Neuron (in vitro differentiated cells): ENCODE measurements around the gene TNKS2.
"Not testable (repeated sequence)": the region's sequence is repeated elsewhere in the genome, so short reads cannot be mapped to it uniquely, and the experiment has no call there.

Experiments used
- H2AFZ ChIP-seq: one replicate; pipeline ENCODE4 v1.6.1; 2013; ENCODE audit warnings: low read depth, mild to moderate bottlenecking, inconsistent platforms, low read length, moderate library complexity
- H3K27me3 ChIP-seq: one replicate; pipeline ENCODE4 v1.6.1; 2013; ENCODE audit warnings: low read length; ENCODE audit not compliant: insufficient read depth
- H3K36me3 ChIP-seq: one replicate; pipeline ENCODE4 v1.6.1; 2013; ENCODE audit warnings: low read length; ENCODE audit not compliant: insufficient read depth
- H3K4me1 ChIP-seq: one replicate; pipeline ENCODE4 v1.6.1; 2013; ENCODE audit warnings: low read length; ENCODE audit not compliant: insufficient read depth
- H3K4me3 ChIP-seq: 2 replicates; pipeline ENCODE4 v1.5.1; 2013; ENCODE audit warnings: mild to moderate bottlenecking, low read length, moderate library complexity
- H3K9me3 ChIP-seq: one replicate; pipeline ENCODE4 v1.6.1; 2013; ENCODE audit warnings: low read length

The TNKS2 gene

GRCh38 chr10:91797874-91798648, at the start of gene TNKS2:
TSS of gene TNKS2 (plus strand) at chr10:91798426. CDS start at chr10:91798691, 265 bp downstream.
- H3K27me3 ChIP-seq: no peaks in the 10 kb centered on the region
- peaks cover 20% of the 10 kb centered on the region for H3K36me3 ChIP-seq
- H3K9me3 ChIP-seq: peaks cover 4% of the 10 kb centered on the region
- H3K4me3 ChIP-seq: peak within 1 kb of the TSS; percentile 98
- H3K4me1 ChIP-seq: peaks cover 36% of the 10 kb centered on the region
- H2AFZ ChIP-seq: peak within 1 kb of the TSS; percentile 80

GRCh38 chr10:91749592-91749991, 48.6 kb upstream of the TNKS2 start:
- H3K4me1 ChIP-seq, H3K27me3 ChIP-seq, H3K9me3 ChIP-seq, H3K4me3 ChIP-seq, H3K36me3 ChIP-seq, H2AFZ ChIP-seq: not testable (repeated sequence)

- Histone ChIP-seq H3K4me1 (no peaks in the 10 kb centered on the region), H3K9me3 (no peaks in the 10 kb centered on the region), H3K4me3 (no peak overlapping the region), H3K36me3 (no peaks in the 10 kb centered on the region), H2AFZ (no peak overlapping the region), H3K27me3 (no peaks in the 10 kb centered on the region)
Measured at GRCh38 chr10:91756286-91756685, 41.9 kb upstream of the TNKS2 start.

- H3K4me3 ChIP-seq: no peak overlapping the region
- H3K27me3 ChIP-seq: no peaks in the 10 kb centered on the region
- no peak overlapping the region for H2AFZ ChIP-seq
- H3K9me3 ChIP-seq: peaks cover 1% of the 10 kb centered on the region
- H3K36me3 ChIP-seq: no peaks in the 10 kb centered on the region
- H3K4me1 ChIP-seq: no peaks in the 10 kb centered on the region
Measured at GRCh38 chr10:91758303-91759146, 39.7 kb upstream of the TNKS2 start.

- peaks cover 1% of the 10 kb centered on the region for H3K9me3 ChIP-seq
- no peak overlapping the region for H2AFZ ChIP-seq
- no peak overlapping the region for H3K4me3 ChIP-seq
- no peaks in the 10 kb centered on the region for H3K4me1 ChIP-seq
- no peaks in the 10 kb centered on the region for H3K27me3 ChIP-seq
- no peaks in the 10 kb centered on the region for H3K36me3 ChIP-seq
Measured at GRCh38 chr10:91759581-91759986, 38.6 kb upstream of the TNKS2 start.

DNA sequence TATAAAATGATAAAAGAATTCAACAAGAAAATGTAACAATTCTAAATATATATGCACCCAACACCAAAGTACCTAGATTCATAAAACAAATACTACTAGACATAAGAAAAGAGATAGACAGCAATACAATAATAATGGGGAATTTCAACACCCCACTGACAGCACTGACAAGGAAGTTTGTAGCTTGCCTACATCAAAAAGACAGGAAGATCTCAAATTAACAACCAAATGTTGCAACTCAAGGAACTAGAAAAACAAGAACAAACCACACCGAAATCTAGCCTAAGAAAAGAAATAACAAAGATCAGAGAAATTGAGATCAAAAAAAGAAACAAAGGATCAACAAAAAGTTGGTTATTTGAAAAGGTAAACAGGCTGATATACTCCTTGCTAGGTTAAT, 36.5 kb upstream of the TNKS2 start:
- H3K9me3 ChIP-seq: peaks cover 1% of the 10 kb centered on the region
- H3K36me3 ChIP-seq: no peaks in the 10 kb centered on the region
- H3K4me3 ChIP-seq: no peak overlapping the region
- no peaks in the 10 kb centered on the region for H3K4me1 ChIP-seq
- no peak overlapping the region for H2AFZ ChIP-seq
- H3K27me3 ChIP-seq: no peaks in the 10 kb centered on the region

DNA sequence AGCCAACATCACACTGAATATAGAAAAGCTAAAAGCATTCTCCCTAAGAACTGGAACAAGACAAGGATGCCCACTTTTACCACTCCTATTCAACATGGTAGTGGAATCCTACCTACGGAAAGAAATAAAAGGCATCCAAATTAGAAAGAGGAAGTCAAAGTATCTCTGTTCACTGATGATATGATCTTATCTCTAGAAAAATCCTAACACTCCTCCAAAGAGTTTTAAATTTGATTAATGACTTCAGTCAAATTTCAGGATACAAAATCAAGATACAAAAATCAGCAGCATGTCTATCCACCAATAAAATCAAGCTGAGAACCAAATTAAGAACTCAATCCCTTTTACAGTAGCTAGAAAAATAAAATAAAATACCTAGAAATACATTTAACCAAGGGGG, 35.3 kb upstream of the TNKS2 start:
- H3K36me3 ChIP-seq: no peaks in the 10 kb centered on the region

DNA sequence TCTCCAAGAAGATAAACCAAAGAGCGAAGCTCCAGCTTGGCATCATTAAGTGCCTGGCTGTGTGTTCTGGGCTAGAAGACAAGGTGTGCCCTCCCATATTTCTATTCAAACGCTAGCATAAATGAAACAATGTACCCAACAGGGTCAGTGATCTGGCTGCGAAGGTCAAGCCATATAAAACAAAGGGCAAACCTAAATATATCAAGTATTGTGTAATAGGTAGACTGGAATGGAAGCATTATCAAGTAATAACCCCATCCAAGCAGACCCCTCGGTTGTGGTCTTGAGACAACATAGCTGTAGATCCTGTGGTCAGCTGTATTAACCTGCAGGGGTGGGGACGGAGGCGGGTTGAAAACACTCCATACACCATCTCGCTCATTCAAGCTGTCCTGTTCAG, 31.6 kb upstream of the TNKS2 start:
- Histone ChIP-seq H3K4me1 (no peaks in the 10 kb centered on the region), H3K27me3 (no peaks in the 10 kb centered on the region), H3K9me3 (peaks cover 1% of the 10 kb centered on the region), H3K36me3 (no peaks in the 10 kb centered on the region), H2AFZ (no peak overlapping the region), H3K4me3 (no peak overlapping the region)

More for the DNA sequence above, 35.3 kb upstream of the TNKS2 start:
- Histone ChIP-seq H3K4me3 (no peak overlapping the region), H3K9me3 (peaks cover 1% of the 10 kb centered on the region), H2AFZ (no peak overlapping the region), H3K4me1 (no peaks in the 10 kb centered on the region), H3K27me3 (no peaks in the 10 kb centered on the region)

DNA sequence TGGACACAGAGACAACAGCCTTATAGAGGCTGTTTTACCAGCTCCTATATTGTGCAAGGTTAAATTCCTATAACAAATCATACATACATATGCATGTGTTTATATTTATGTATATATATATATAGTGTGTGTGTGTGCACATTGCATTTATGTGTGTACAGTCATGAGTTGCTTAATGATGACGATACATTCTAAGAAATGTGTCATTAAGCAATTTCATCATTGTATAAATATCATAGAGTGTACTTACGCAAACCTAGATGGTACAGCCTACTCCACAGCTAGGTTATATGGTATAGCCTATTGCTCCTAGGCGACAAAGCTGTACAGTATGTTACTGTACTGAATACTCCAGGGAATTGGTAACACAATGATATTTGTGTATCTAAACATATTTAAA, 30.1 kb upstream of the TNKS2 start:
- Histone ChIP-seq H3K27me3 (no peaks in the 10 kb centered on the region), H3K9me3 (no peaks in the 10 kb centered on the region), H3K4me1 (no peaks in the 10 kb centered on the region), H3K36me3 (no peaks in the 10 kb centered on the region), H2AFZ (no peak overlapping the region), H3K4me3 (no peak overlapping the region)

DNA sequence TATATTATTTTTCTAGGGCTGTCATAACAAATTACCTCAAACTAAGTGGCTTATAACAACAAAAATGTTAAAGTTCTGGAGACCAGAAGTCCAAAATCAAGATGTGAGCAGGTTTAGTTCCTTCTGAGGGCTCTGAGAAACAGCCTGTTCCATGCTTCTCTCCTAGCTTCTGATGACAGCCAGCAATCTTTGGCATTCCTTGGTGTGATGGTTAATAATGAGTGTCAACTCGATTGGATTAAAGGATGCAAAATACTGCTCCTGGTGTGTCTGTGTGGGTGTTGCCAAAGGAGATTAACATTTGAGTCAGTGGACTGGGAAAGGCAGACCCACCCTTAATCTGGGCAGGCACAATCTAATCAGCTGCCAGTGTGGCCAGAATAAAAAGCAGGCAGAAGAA, 26.3 kb upstream of the TNKS2 start:
- Histone ChIP-seq H3K4me1 (no peaks in the 10 kb centered on the region), H3K36me3 (no peaks in the 10 kb centered on the region), H3K4me3 (no peak overlapping the region)

DNA sequence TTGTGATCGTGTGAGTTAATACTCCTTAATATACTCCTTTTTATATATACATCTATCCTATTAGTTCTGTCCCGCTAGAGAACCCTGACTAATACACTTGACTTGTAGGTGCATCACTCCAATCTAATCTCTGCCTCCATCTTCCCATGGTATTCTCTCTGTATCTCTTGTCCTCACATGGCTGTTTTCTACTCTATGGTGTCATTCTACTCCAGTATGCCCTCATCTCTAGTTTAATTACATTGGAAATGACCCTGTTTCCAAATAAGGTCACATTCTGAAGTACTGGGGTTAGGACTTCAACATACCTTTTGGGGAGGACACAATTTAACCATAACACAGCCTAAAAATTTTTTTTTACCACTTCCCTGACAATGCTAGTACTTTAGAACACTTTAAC, 25.8 kb upstream of the TNKS2 start:
- no peaks in the 10 kb centered on the region for H3K4me1 ChIP-seq
- no peak overlapping the region for H2AFZ ChIP-seq
- no peaks in the 10 kb centered on the region for H3K27me3 ChIP-seq
- no peak overlapping the region for H3K4me3 ChIP-seq
- H3K9me3 ChIP-seq: no peaks in the 10 kb centered on the region
- H3K36me3 ChIP-seq: no peaks in the 10 kb centered on the region

More for the DNA sequence above, 26.3 kb upstream of the TNKS2 start:
- no peaks in the 10 kb centered on the region for H3K9me3 ChIP-seq
- H2AFZ ChIP-seq: no peak overlapping the region
- H3K27me3 ChIP-seq: no peaks in the 10 kb centered on the region

- no peaks in the 10 kb centered on the region for H3K27me3 ChIP-seq
- H3K9me3 ChIP-seq: no peaks in the 10 kb centered on the region
- H3K4me1 ChIP-seq: no peaks in the 10 kb centered on the region
- no peak overlapping the region for H2AFZ ChIP-seq
- H3K36me3 ChIP-seq: no peaks in the 10 kb centered on the region
- H3K4me3 ChIP-seq: no peak overlapping the region
Measured at GRCh38 chr10:91772869-91773268, 25.4 kb upstream of the TNKS2 start.

DNA sequence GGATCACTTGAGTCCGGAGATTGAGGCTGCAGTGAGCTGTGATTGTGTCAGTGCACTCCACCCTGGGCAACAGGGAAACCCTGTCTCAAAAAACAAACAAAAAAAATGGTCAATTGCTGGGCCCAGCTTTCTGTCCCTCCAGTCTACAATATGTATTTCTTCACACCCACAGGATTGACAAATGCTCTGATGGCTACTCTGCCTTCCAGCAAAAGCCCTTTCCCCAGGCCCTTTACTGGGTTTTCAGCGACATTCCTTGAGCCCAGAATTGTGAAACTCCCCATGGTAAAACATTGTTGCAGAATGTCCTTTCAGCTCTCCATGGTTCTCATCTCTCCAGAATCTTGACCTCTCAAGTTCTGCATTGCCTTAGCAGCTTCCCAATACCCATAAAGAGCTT, 23.7 kb upstream of the TNKS2 start:
- no peak overlapping the region for H3K4me3 ChIP-seq
- no peak overlapping the region for H2AFZ ChIP-seq
- H3K36me3 ChIP-seq: no peaks in the 10 kb centered on the region
- H3K4me1 ChIP-seq: no peaks in the 10 kb centered on the region
- H3K9me3 ChIP-seq: no peaks in the 10 kb centered on the region
- no peaks in the 10 kb centered on the region for H3K27me3 ChIP-seq
